Measurements from ENCODE around the gene CDKN1C. TPM values are rescaled to one million over a fixed set of nuclear protein-coding genes. Genes with fewer than 3 reads are reported as not detected.

Gene CDKN1C
- total RNA-seq, 4 donors from 2014 or later = 27.1 to 52.7 (median 31.4) TPM

DNA sequence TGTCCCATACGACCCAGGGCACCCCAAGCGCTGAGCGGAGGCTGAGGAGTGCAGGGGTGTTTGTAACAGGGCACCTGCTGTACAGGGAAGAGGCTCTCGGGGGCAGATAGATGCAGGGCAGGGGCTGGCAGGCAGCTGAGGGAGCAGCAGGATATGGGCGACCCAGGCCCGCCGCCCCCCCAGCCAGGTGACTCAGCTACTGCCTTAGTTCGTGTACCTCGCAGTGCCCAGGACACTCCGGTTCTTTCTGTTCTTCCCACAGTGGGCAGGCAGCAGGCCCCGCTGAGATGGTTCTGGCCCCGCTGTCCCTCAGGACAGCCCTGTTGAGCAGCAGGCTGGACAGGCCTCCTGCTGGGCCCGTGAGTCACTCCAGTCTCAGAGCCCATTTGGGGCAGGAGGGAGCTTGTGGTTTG, 27.4 kb upstream of the CDKN1C start:
- TF ChIP-seq CTCF (IDR thresholded peaks at IDR 0.05) (no peak), POLR2A (IDR thresholded peaks at IDR 0.05) (no peak)
- 56 to 58% methylated on average over 11 to 13 of the region's 13 CpGs for WGBS, 2 donors

DNA sequence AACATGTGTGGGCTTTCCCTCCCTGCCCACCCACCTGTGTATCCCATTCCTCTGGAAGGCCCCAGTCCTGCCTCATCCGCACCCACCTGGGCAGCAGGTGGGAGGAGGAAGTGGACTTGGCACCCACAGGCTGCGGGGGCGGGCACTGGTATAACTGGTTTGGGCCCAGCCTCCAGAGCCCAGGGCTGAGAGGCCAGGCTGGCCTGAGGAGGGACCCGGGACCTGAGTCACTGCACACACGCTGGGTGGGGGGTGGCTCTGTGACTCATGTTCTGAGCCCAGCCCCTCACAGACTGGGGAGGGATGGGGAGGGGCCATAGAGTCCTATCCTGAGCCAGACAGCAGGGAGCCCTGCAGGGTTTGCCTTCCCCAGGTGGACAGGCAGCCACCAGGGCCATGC, 26.9 kb upstream of the CDKN1C start:
- no peak overlapping the region for H3K4me3 ChIP-seq (ENCODE audit: low read depth, poor library complexity, severe bottlenecking)
- WGBS, 2 donors = 29 to 40% methylated on average over 1 to 4 of the region's 5 CpGs

More for the DNA sequence above, 27.4 kb upstream of the CDKN1C start:
- H3K4me3 ChIP-seq (ENCODE audit: low read depth, poor library complexity, severe bottlenecking) = no peak overlapping the region
- intact Hi-C loops (cut with DNase I; ENCODE audit: low total_unique reads) = no loop called here
- DNase-seq (ENCODE audit: low spot score in 2 of 2) = no peak

GRCh38 chr11:2911785-2912391, 26.3 kb upstream of the CDKN1C start:
- H3K4me3 ChIP-seq (ENCODE audit: low read depth, poor library complexity, severe bottlenecking) = no peak overlapping the region
- intact Hi-C loops (cut with DNase I; ENCODE audit: low total_unique reads) = no loop called here
- TF ChIP-seq POLR2A (IDR thresholded peaks at IDR 0.05) (no peak), CTCF (IDR thresholded peaks at IDR 0.05) (no peak)
- DNase-seq (ENCODE audit: low spot score in 2 of 2) = no peak
- WGBS, 2 donors = 51 to 58% methylated on average over 9 to 10 of the region's 12 CpGs

More for the DNA sequence above, 26.9 kb upstream of the CDKN1C start:
- TF ChIP-seq CTCF (IDR thresholded peaks at IDR 0.05) (no peak), POLR2A (IDR thresholded peaks at IDR 0.05) (no peak)
- intact Hi-C loops (cut with DNase I; ENCODE audit: low total_unique reads) = no loop called here
- no peak for DNase-seq (ENCODE audit: low spot score in 2 of 2)

DNA sequence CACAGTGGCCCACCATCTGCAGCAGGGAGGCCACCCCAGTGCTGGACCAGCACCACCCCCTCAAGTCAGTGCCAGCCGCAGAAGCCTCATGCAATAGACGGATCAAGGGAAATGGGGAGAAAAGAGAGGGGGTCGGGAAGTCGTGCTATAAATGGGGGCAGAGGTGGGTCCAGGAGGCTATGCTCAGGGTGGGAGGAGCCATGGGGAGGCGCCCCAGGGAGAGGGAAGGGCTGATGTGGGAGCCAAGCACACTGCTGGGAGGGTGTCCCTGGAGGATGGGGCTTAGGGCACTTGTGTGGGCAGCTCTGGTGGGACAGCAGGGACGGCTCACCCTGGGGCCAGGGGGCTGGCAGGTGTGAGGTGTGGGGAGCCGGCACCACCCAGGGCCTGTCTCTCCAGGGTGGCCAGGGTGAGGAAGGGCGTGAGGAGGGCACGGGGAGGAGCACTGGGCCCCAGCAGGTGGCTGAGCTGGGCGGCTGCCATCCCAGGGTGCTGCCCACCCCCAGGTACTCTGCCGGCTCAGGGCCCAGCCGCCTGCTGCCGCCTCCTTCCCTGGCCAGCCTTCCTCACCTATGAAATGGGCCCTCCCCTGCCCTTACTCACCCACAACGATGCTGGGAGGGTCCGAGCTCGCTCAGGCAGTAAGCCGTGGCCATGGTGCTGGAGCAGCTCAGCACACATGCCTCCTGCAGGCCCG, 25.7 kb upstream of the CDKN1C start:
- no peak for TF ChIP-seq POLR2A (IDR thresholded peaks at IDR 0.05)
- no peak for TF ChIP-seq CTCF (IDR thresholded peaks at IDR 0.05)
- no peak overlapping the region for H3K4me3 ChIP-seq (ENCODE audit: low read depth, poor library complexity, severe bottlenecking)
- intact Hi-C loops (cut with DNase I; ENCODE audit: low total_unique reads) = no loop called here
- no peak for DNase-seq (ENCODE audit: low spot score in 2 of 2)
- WGBS, 2 donors = 66 to 70% methylated on average over 16 to 17 of the region's 18 CpGs

GRCh38 chr11:2910401-2910955, 24.9 kb upstream of the CDKN1C start:
- no peak overlapping the region for H3K4me3 ChIP-seq (ENCODE audit: low read depth, poor library complexity, severe bottlenecking)
- TF ChIP-seq POLR2A (IDR thresholded peaks at IDR 0.05) (no peak), CTCF (IDR thresholded peaks at IDR 0.05) (no peak)
- 84 to 93% methylated on average over 13 of the region's 13 CpGs for WGBS, 2 donors
- no peak for DNase-seq (ENCODE audit: low spot score in 2 of 2)
- intact Hi-C loops (cut with DNase I; ENCODE audit: low total_unique reads) = no loop called here
